Measurements from ENCODE around the gene CCDC83.
A peak's percentile ranks its signal among the peaks of the same experiment; 100 is the strongest.
"Not testable (repeated sequence)": the region's sequence is repeated elsewhere in the genome, so short reads cannot be mapped to it uniquely, and the experiment has no call there.

Gene CCDC83

GRCh38 chr11:85835263-85835662 is 19.9 kb upstream of the CCDC83 start:
- no peak for DNase-seq

DNA sequence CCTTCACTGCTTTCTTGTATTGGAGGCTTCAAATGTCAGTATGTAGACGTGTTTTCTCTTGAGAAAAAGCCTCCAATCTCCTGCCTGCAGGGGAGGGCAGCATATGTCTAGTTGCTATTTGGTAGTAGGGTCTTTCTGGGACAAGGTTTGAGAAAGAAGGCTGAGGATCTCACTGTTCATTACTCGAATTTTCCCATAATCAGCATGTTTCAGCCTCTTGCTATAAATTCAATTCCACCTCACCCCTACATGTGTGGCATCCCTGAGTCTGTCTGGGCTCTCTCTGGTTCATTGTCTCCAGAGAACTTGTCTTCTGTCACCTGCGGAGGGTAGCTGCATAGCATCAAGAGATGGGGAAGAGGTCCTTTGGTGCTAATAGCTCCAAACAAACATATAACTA is 19.5 kb upstream of the CCDC83 start:
- DNase-seq: no peak

DNA sequence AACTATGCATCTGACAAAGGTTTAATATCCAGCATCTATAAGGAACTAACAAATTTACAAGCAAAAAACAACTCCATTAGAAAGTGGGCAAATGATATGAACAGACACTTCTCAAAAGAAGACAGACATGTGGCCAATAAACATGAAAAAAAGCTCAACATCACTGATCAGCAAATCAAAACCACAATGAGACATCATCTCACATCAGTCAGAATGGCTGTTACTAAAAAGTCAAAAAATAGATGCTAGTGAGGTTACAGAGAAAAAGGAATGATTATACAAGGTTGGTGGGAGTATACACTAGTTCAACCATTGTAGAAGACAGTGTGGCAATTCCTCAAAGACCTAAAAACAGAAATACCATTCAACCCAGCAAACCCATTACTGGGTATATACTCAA is 14.3 kb upstream of the CCDC83 start:
- not testable (repeated sequence) for DNase-seq

DNA sequence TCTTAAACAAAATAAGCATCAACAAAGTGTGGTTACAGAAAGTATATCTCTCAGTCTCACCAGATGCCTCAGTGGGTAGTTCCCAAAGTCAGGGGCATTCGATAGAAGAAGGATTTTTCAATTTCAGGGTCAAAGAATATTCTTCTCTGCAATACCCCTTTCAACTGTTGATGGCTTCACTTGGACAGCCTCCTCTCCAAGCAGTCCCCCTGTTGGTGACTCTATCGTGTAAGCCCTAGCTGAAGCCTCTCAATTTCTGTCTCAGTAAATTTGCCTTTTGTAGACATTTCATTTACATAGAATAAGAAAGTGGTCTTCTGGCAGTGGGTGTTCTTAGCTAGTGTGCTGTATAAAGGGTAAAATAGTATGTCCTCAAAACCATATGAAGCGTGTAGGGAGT is 11.3 kb upstream of the CCDC83 start:
- DNase-seq: no peak

DNA sequence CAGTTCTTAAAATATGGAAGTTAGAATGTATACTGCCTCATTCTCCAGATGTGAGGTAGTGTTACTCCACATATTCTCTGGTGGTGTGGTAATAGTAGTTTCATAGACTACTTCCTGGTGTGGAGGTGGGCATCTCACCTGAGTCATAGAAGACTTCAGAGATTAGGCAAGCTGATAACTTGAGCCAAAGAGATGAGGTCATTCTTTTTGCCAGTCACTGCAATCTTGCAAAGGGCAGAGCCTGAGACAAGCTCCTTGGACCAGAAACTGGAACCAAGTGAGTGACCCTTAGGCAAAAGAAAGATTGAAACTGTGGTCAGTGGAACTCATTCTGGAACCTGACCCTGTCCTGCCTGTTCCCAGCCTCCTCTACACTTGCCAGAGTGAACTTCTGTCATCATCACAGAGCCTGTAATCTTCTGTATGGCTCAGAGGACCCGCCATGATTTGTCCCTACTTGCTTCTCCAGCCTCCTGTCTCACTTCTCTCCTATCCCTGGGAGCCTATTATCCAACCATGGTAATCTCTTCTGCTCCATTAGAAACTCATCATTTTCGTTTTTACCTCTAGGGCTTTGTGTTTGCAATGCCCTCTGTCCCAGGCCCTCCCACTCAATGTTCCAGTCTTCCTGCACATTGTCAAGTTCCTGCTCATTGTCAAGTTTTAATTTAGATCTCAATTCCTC is 10.6 kb upstream of the CCDC83 start:
- DNase-seq: no peak

DNA sequence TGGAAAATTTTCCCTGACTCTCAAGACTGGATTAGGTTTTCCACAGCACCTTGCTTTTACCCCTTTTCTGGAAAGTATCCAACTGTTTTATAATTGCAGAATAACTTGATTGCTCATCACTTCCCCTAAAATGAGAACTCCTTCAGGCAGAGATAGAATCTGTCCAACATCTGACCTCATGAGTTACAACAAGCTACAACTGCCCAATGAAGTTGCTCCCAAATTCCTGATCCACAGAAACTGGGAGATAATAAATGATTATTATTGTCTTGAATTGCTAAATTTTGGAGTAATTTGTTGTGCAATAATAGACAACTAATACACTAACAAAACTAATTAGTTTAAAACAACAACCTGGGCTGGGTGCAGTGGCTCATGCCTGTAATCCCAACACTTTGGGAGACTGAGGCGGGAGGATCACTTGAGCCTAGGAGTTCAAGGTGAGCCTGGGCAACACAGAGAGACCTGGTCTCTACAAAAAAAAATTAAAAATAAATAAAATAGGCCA is 10.0 kb upstream of the CCDC83 start:
- no peak for DNase-seq

DNA sequence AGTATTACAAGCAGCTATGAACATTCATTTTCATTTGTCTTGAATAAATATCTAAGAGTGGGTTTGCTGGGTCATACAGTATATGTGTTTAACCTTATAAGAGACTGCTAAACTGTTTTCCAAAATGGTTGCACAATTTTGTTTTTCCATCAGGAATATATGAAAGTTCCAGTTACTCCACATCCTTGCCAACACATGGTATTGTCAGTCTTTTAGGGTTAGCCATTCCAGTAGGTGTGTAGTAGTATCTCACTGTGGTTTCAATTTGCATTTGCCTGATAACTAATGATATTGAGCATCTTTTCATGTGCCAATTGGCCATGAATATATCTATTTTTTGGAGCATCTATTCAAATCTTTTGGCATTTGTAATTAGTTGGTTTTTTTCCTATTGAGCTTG is 7.7 kb upstream of the CCDC83 start:
- no peak for DNase-seq

DNA sequence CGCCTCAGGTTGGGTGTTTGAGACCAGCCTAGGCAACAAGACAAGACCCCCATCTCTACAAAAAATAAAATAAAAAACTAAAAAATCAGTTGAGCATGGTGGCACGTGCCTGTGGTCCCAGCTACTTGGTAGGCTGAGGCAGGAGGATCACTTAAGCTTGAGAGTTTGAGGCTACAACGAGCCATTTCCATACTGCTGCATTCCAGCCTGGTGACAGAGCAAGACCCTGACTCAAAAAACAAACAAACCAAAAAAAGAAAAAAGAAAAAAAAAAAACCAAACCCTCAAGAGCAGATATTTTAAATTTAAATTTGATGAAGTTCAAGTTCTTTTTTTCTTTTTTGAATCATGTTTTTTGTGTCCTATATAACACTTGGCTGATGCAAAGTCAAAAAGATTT is 7.2 kb upstream of the CCDC83 start:
- DNase-seq: no peak

DNA sequence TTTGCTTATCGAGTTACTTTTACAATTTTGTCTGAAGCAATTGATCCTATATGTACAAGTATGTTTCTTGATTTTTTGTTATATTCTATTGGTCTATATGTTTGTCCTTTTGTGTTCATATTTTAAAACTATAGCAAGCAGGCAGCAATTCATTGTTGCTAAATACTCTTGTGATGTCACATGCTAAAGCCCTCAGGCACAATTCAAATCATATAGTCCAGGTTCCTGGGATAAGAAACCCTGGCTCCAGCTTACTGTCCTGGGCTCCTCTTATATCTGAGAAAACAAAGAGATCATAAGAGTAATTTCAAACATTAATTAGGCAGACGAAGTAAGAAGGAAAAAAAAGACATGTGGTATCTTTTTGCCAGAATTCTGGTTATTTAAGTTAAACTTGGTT is 6.6 kb upstream of the CCDC83 start:
- no peak for DNase-seq

DNA sequence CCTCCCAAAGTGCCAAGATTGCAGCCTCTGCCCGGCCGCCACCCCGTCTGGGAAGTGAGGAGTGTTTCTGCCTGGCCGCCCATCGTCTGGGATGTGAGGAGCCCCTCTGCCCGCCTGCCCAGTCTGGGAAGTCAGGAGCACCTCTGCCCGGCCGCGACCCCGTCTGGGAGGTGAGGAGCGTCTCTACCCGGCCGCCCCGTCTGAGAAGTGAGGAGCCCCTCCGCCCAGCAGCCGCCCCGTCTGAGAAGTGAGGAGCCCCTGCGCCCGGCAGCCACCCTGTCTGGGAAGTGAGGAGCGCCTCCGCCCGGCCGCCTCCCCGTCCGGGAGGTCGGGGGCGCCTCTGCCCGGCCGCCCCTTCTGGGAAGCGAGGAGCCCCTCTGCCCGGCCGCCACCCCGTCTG is 2.4 kb upstream of the CCDC83 start:
- DNase-seq: not testable (repeated sequence)

GRCh38 chr11:85853541-85853940 is 1.6 kb upstream of the CCDC83 start:
- not testable (repeated sequence) for DNase-seq

DNA sequence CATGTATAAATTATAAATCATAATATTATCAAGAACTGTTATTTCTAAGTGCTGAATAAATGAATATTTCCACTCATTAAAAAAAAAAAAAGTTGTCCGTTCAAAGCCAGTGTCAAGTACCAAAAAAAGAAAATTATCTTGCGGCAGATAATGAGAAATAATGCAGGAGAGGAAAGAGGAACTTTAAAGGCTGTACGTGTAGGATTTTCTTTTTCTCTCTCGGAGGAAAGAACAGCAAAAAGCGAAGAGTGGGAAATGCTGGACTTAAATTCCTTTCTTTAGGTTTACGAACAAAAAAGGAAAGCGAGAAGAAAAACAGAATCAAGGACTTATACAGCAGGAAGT is 999 bp upstream of the CCDC83 start:
- no peak for DNase-seq

DNA sequence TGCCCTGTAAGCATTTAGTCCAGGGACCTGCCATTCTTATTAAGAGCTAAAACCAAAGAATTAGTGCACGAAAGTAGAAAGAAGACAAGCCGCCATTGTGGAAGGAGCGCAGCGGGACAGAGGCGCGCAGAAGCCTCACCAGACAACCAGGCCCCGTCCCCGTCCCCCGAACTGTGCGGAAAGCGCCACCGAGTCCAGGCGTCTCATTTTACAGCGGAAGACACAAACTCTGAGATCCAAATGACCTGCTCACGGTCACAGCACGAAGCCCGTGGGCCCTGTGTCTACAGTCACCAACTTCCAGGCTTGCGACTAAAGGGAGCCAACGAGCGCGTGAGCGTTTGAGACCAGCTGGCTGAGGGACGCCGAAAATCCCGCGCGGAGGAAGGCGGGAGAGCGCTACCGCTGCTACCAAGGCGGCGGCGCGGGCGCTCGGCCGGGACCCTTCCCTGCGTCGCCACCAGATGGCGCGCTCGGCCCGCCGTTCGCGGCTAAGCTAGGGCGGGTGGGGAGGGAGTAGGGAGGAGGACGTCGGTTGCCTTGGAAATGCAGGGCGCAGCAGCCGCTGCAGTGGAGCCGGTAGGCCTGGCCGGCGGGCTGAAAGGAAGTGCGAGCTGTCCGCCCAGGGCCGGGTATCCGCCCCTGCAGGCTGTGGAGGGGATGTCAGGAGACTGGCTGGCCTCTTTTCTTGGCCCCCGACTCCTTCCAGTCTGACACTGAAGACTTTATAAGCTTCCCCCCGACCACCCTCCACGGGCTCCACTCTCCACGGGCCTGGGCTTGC is 434 bp upstream of the CCDC83 start:
- peak; percentile 14 to 91 (median 80) for DNase-seq

DNA sequence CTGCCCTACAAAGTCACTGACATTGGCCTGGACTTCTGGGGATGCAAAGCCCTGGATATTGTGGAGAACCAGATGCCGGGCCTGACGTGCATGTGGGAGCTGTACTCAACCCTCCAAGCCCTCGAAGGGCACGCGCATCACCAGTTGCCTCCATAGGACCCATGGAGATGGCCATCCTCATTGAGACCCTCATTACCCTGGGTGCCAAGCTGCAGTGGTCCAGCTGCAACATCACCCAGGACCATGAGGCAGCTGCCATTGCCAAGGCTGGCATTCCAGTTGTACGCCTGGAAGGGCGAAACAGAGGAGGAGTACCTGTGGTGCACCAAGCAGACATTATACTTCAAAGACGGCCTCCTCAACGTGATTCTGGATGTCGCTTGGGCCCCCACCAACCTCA is 1.9 kb downstream of the CCDC83 start:
- DNase-seq: no peak

DNA sequence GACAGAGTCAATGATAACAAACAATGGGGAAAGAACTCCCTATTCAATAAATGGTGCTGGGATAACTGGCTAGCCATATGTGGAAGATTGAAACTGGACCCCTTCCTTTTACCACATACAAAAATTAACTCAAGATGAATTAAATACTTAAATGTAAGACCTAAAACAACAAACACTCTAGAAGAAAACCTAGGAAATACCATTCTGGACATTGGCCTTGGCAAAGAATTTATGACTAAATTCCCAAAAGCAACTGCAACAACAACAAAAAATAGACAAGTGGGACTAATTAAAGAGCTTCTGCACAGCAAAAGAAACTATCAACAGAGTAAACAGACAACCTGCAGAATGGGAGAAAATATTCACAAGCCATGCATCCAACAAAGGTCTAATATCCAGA is 4.4 kb downstream of the CCDC83 start:
- DNase-seq: not testable (repeated sequence)

DNA sequence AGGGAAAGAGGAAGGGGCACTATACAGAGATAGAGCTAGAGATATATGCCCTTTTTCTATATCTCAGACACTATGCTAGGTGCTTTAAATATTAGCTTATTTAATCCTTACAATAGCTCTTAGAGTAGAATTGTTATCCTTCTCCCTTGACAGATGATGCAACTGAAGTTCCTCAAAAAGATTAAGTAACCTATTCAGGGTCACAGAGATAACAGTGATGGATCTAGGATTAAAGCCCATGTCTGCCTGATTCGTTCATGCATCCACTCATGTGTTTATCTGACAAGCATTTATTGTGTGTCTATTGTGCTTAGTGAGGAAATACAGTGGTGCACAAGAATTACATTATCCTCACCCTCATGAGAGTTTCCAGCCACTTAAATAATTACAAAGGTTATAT is 8.7 kb downstream of the CCDC83 start:
- no peak for DNase-seq

- no peak for DNase-seq
Observed at GRCh38 chr11:85866137-85866827, 11.1 kb downstream of the CCDC83 start.

DNA sequence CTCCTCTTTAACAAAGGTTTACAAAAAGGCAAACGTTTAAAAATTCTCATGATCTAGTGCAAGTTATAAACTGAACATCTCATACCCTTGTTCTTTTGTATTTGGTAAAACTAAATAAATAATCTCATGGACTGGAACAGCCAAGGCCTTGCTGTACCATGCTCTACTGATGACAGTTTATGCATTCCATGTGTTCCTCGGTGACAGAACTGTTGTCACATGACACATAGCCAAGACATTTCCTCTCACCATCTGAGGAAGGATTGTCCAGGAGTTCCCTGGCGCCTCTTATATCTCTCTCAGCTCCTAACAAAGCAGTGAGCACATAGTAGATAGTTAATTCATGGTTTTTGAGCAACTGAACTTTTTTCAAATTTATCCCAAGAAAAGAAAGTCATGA is 12.6 kb downstream of the CCDC83 start:
- no peak for DNase-seq

DNA sequence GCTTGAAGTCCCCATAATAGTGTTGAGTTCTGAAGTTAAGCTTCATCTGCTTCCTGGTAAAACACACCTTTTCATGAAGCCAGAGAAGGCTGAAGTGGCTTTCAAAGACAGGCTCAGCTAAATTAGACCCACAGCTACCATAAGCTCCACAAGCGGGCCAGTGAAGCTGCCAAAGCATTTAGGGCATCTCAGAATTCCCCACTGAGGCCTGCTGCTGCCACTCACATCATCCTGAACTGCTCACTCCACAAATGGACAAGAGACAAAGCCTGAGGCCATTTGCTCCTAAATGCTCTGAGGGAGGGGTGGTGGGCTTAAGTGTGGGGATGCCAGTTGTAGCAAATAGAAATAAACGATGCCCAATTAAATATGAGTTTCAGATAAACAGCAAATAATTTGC is 14.6 kb downstream of the CCDC83 start:
- DNase-seq: no peak

- no peak for DNase-seq
Observed at GRCh38 chr11:85874265-85874664, 19.1 kb downstream of the CCDC83 start.

DNA sequence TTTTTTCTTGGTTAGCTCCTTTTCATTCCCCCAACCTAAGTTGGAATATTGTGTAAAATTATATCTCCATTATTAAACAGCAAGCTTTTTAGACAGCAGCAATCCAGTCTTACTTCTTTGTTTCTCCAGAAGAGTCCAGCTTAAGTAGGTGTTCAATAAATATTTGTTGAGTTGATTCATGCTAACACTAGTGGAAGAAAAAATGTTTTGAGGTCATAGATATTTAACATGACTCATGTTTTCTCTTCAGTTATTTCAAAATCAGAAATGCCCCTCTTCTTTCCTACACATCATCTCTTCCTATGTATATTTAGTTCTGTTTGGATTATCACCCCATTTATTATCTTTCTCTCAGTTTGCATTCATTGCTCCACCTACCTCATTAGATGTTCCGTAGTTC is 20.3 kb downstream of the CCDC83 start:
- no peak for DNase-seq

DNA sequence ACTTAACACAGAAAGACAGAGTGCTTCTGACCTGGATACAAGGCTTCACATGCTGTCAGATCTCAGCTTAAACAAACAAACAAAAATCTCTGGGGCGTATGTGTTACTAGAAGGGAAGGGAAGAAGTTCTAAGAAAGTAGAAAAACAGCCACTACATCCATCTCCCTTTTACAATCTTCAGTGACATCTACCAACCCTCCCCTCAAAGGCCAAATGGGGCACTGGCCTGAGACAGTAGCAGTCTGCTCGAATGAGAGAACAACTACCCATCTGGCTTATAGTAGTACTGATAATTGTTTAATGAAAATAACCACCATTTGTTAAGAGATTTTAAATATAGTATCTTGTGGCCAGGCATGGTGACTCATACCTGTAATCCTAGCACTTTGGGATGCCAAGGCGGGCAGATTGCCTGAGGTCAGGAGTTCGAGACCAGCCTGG is 29.4 kb downstream of the CCDC83 start:
- DNase-seq: no peak
